Measurements from ENCODE around the gene USH1C. TPM values are rescaled to one million over a fixed set of nuclear protein-coding genes. Genes with fewer than 3 reads are reported as not detected.

The USH1C gene
- total RNA-seq, 2 donors from 2014 or later: 12.7 to 20.8 TPM

DNA sequence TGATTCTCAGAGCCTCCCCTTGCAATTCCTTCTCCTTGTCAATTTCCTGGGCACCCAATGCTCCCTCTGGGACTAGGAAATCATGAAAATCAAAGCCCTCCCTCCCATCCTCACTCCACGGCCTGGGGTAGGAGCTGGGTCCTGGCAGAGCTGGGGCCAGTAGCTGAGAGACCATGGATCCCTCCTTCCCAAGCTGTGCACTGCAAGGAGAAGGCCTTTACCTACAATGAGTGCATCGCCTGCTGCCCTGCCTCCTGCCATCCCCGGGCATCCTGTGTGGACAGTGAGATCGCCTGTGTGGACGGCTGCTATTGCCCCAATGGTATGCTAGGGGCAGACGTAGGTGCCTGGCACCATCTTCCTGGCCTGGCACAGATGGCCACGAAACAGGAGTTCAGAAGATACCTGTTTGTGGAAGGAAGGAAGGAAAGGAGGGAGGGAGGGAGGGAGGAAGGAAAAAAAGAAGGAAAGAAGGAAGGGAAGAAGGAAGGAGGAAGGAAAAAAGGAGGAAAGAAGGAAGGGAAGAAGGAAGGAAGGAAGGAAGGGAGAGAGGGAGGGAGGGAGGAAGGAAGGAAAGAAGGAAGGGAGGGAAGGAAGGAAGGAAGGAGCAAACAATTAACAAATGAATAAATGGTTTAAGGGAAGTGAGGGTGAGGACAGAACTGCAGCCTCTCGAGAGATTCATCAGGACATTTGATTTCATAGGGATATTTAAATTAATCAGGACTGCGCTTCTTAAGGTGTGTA lies 15.3 kb upstream of the USH1C start:
- TF ChIP-seq POLR2A (IDR thresholded peaks at IDR 0.05) (no peak), CTCF (IDR thresholded peaks at IDR 0.05) (no peak)
- H3K9me3 ChIP-seq: no peaks in the 10 kb centered on the region
- H3K4me3 ChIP-seq: no peak overlapping the region
- H3K27ac ChIP-seq: no peak overlapping the region
- H3K36me3 ChIP-seq (replicated peaks in 1 of 2; ENCODE audit: insufficient read depth in 1 of 2, low read depth in 2 of 2): no peaks in the 10 kb centered on the region
- intact Hi-C loops (cut with DNase I): no loop called here
- no peaks in the 10 kb centered on the region for H3K4me1 ChIP-seq
- ATAC-seq (no peak), DNase-seq (no peak)
- WGBS, 2 donors: 60 to 77% methylated on average over 9 of the region's 9 CpGs
- H3K27me3 ChIP-seq: no peaks in the 10 kb centered on the region

GRCh38 chr11:17558916-17559315 lies 14.7 kb upstream of the USH1C start:
- intact Hi-C loops (cut with DNase I): no loop called here
- H3K9me3 ChIP-seq: no peaks in the 10 kb centered on the region
- no peak overlapping the region for H3K4me3 ChIP-seq
- no peak for TF ChIP-seq POLR2A (IDR thresholded peaks at IDR 0.05)
- no peaks in the 10 kb centered on the region for H3K27me3 ChIP-seq
- DNase-seq (no peak), ATAC-seq (no peak)
- WGBS, 2 donors: 88 to 89% methylated on average over 6 to 9 of the region's 9 CpGs
- H3K36me3 ChIP-seq (replicated peaks in 1 of 2; ENCODE audit: insufficient read depth in 1 of 2, low read depth in 2 of 2): no peaks in the 10 kb centered on the region
- no peaks in the 10 kb centered on the region for H3K4me1 ChIP-seq
- H3K27ac ChIP-seq: no peak overlapping the region

GRCh38 chr11:17558025-17558780 lies 14.0 kb upstream of the USH1C start:
- TF ChIP-seq POLR2A (IDR thresholded peaks at IDR 0.05) (no peak), CTCF (IDR thresholded peaks at IDR 0.05) (no peak)
- Histone ChIP-seq H3K4me1 (no peaks in the 10 kb centered on the region), H3K27me3 (no peaks in the 10 kb centered on the region), H3K36me3 (replicated peaks in 1 of 2; ENCODE audit: insufficient read depth in 1 of 2, low read depth in 2 of 2) (no peaks in the 10 kb centered on the region), H3K4me3 (no peak overlapping the region), H3K27ac (no peak overlapping the region), H3K9me3 (no peaks in the 10 kb centered on the region)
- DNase-seq (no peak), ATAC-seq (no peak)
- WGBS, 2 donors: 82 to 87% methylated on average over 14 to 15 of the region's 15 CpGs
- intact Hi-C loops (cut with DNase I): no loop called here

DNA sequence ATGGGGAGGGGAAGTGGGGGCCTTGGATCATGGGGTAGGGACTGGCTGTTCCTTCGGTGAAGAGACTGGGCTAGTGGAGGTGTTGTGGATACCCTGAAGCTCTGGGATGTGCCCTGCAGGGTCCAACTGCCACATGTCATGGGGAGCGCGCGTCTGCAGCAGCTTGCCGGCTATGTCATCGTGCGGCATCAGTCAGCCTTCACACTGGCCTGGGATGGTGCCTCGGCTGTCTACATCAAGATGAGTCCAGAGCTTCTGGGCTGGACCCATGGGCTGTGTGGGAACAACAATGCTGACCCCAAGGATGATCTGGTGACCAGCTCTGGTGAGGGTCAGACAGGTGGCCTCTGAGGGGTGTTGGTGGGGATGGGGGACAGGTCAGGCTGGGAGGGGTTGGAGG lies 12.8 kb upstream of the USH1C start:
- Histone ChIP-seq H3K4me1 (no peaks in the 10 kb centered on the region), H3K27me3 (no peaks in the 10 kb centered on the region), H3K9me3 (no peaks in the 10 kb centered on the region), H3K36me3 (replicated peaks in 1 of 2; ENCODE audit: insufficient read depth in 1 of 2, low read depth in 2 of 2) (no peaks in the 10 kb centered on the region), H3K27ac (no peak overlapping the region), H3K4me3 (no peak overlapping the region)
- no peak for TF ChIP-seq POLR2A (IDR thresholded peaks at IDR 0.05)
- no peak for TF ChIP-seq CTCF (IDR thresholded peaks at IDR 0.05)
- DNase-seq (no peak), ATAC-seq (no peak)
- 89 to 91% methylated on average over 8 of the region's 8 CpGs for WGBS, 2 donors
- intact Hi-C loops (cut with DNase I): no loop called here

DNA sequence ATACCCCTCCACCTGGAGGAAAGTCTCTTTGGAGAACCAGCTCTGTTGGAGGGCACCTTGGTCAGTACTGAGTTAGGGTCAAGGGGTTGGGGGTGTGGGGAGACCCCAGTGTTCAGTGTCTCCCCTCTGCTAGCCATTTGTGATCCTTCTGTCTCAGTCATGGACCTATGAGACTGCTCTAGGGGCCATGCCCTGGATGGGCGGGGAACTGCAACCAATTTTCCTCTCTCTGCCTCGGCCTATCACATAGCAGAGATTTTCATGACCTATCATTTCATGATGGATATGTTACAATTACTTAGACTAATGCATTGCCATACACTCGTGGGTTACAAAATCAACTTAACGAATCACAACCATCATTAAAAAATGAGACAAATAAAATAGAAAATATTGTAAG lies 10.3 kb upstream of the USH1C start:
- H3K36me3 ChIP-seq (replicated peaks in 1 of 2; ENCODE audit: insufficient read depth in 1 of 2, low read depth in 2 of 2): no peaks in the 10 kb centered on the region
- WGBS, 2 donors: 80 to 87% methylated on average over 4 of the region's 4 CpGs
- no peak for TF ChIP-seq CTCF (IDR thresholded peaks at IDR 0.05)
- no peak for TF ChIP-seq POLR2A (IDR thresholded peaks at IDR 0.05)
- H3K27me3 ChIP-seq: no peaks in the 10 kb centered on the region
- H3K4me1 ChIP-seq: no peaks in the 10 kb centered on the region
- no peaks in the 10 kb centered on the region for H3K9me3 ChIP-seq
- no peak overlapping the region for H3K4me3 ChIP-seq
- H3K27ac ChIP-seq: no peak overlapping the region
- intact Hi-C loops (cut with DNase I): no loop called here
- ATAC-seq: no peak
- no peak for DNase-seq

All from body of pancreas (tissue), 4 donors.